BE2C (cell line): ENCODE data around the gene TBC1D10A.

Experiments used
- DNase-seq: peaks from one replicate; pipeline ENCODE4 v3.0.0-alpha.2; 2020
- H3K27me3 ChIP-seq: fragments of 250-450 bp; sonication (Bioruptor Pico); 2 replicates; pipeline ENCODE4 v1.5.1; 2020; ENCODE audit warnings: mild to moderate bottlenecking
- H3K36me3 ChIP-seq: fragments of 250-450 bp; sonication (Bioruptor Pico); 2 replicates; pipeline ENCODE4 v1.5.1; 2020; ENCODE audit warnings: mild to moderate bottlenecking
- H3K4me1 ChIP-seq: fragments of 250-450 bp; sonication (Bioruptor Pico); 2 replicates; pipeline ENCODE4 v1.5.1; 2020
- H3K4me3 ChIP-seq: 2 replicates; pipeline ENCODE4 v1.5.1; 2011; ENCODE audit warnings: low read depth, low read length
- H3K9me3 ChIP-seq: fragments of 250-450 bp; sonication (Bioruptor Pico); 2 replicates; pipeline ENCODE4 v1.5.1; 2020
- CTCF ChIP-seq: IDR thresholded peaks from 2 replicates; pipeline ENCODE4 v1.5.1; 2012; ENCODE audit warnings: mild to moderate bottlenecking, low read depth, low read length

TBC1D10A gene

GRCh38 chr22:30266445-30267381 lies 60.0 kb downstream of the TBC1D10A start, which contains the start of gene OSM:
TSS of gene OSM (minus strand) at chr22:30266851. CDS start at chr22:30266799, 52 bp downstream.
- no peak within 1 kb of the TSS for H3K4me3 ChIP-seq
- no peak for DNase-seq
- no peaks in the 10 kb centered on the region for H3K36me3 ChIP-seq
- H3K9me3 ChIP-seq = no peaks in the 10 kb centered on the region
- no peak for TF ChIP-seq CTCF
- H3K4me1 ChIP-seq = no peaks in the 10 kb centered on the region
- no peaks in the 10 kb centered on the region for H3K27me3 ChIP-seq

- no peak for DNase-seq
Measured at GRCh38 chr22:30265823-30266444, 60.8 kb downstream of the TBC1D10A start.

GRCh38 chr22:30265131-30265720 lies 61.5 kb downstream of the TBC1D10A start:
- no peaks in the 10 kb centered on the region for H3K4me1 ChIP-seq
- no peak for TF ChIP-seq CTCF
- no peaks in the 10 kb centered on the region for H3K9me3 ChIP-seq
- H3K4me3 ChIP-seq = no peak overlapping the region
- no peaks in the 10 kb centered on the region for H3K27me3 ChIP-seq
- DNase-seq = no peak
- no peaks in the 10 kb centered on the region for H3K36me3 ChIP-seq

More at GRCh38 chr22:30265823-30266444, 60.8 kb downstream of the TBC1D10A start:
- TF ChIP-seq CTCF = no peak
- Histone ChIP-seq H3K4me3 (no peak overlapping the region), H3K36me3 (no peaks in the 10 kb centered on the region), H3K9me3 (no peaks in the 10 kb centered on the region), H3K27me3 (no peaks in the 10 kb centered on the region), H3K4me1 (no peaks in the 10 kb centered on the region)

GRCh38 chr22:30263883-30264282 lies 62.9 kb downstream of the TBC1D10A start:
- no peaks in the 10 kb centered on the region for H3K9me3 ChIP-seq
- no peaks in the 10 kb centered on the region for H3K36me3 ChIP-seq
- DNase-seq = no peak
- no peak for TF ChIP-seq CTCF
- no peaks in the 10 kb centered on the region for H3K27me3 ChIP-seq
- no peak overlapping the region for H3K4me3 ChIP-seq
- no peaks in the 10 kb centered on the region for H3K4me1 ChIP-seq

- H3K4me1 ChIP-seq = no peaks in the 10 kb centered on the region
- no peaks in the 10 kb centered on the region for H3K9me3 ChIP-seq
- peak; percentile 87 for DNase-seq
- H3K36me3 ChIP-seq = no peaks in the 10 kb centered on the region
- no peaks in the 10 kb centered on the region for H3K27me3 ChIP-seq
- TF ChIP-seq CTCF = peak; percentile 97
- H3K4me3 ChIP-seq = peak overlapping the region; percentile 32
Measured at GRCh38 chr22:30262917-30263741, 63.6 kb downstream of the TBC1D10A start.
